SJSA1 (cell line): ENCODE results near the gene SLC23A2. TPM values are rescaled to one million over a fixed set of nuclear protein-coding genes. Genes with fewer than 3 reads are reported as not detected.

Experiments
- DNase-seq, 2 experiments: peaks; one replicate each; pipeline ENCODE4 v3.0.0-alpha.2; 2015 to 2020; ENCODE audit warnings: low spot score in 2 of 2, low read depth in 1 of 2
- H3K27ac ChIP-seq: fragments of 250-450 bp; sonication (Bioruptor Pico); 2 replicates; pipeline ENCODE4 v1.5.1; 2020; ENCODE audit warnings: mild to moderate bottlenecking, moderate library complexity
- H3K27me3 ChIP-seq: fragments of 250-450 bp; sonication (Bioruptor Pico); replicated peaks from 2 replicates; pipeline ENCODE4 v1.5.1; 2020; ENCODE audit warnings: mild to moderate bottlenecking, moderate library complexity
- H3K36me3 ChIP-seq: fragments of 250-450 bp; sonication (Bioruptor Pico); 2 replicates; pipeline ENCODE4 v1.5.1; 2020; ENCODE audit warnings: mild to moderate bottlenecking
- H3K4me1 ChIP-seq: fragments of 250-450 bp; sonication (Bioruptor Pico); replicated peaks from 2 replicates; pipeline ENCODE4 v1.6.1; 2021; ENCODE audit warnings: mild to moderate bottlenecking
- H3K4me3 ChIP-seq: fragments of 250-450 bp; sonication (Bioruptor Pico); 2 replicates; pipeline ENCODE4 v1.5.1; 2020; ENCODE audit warnings: mild to moderate bottlenecking
- H3K9me3 ChIP-seq: fragments of 250-450 bp; sonication (Bioruptor Pico); replicated peaks from 2 replicates; pipeline ENCODE4 v1.5.1; 2020; ENCODE audit warnings: mild to moderate bottlenecking
- total RNA-seq: library from RNA; depleted of rRNA; stranded (reverse); fragments of >200 nt; shearing (Covaris generic); gene quantifications from 2 replicates; pipeline ENCODE4 v1.2.3, GENCODE V29; 2014

The SLC23A2 gene
- total RNA-seq, 1 experiment from 2014 or later: 10.4 TPM

- Histone ChIP-seq H3K27me3 (peaks cover 3% of the 10 kb centered on the region), H3K36me3 (no peaks in the 10 kb centered on the region), H3K27ac (no peak overlapping the region), H3K9me3 (no peaks in the 10 kb centered on the region; the same call in 1 of the 2 replicates), H3K4me3 (no peak overlapping the region), H3K4me1 (0 out of 2 replicates have a peak, but pooled peaks cover 3% of the 10 kb centered on the region)
- DNase-seq: no peak
These were observed 165.8 kb downstream of the SLC23A2 start for GRCh38 chr20:4835244-4836177.

- Histone ChIP-seq H3K27ac (no peak overlapping the region), H3K9me3 (no peaks in the 10 kb centered on the region; the same call in 1 of the 2 replicates), H3K4me3 (no peak overlapping the region), H3K36me3 (no peaks in the 10 kb centered on the region), H3K27me3 (peaks cover 3% of the 10 kb centered on the region), H3K4me1 (0 out of 2 replicates have a peak, but pooled peaks cover 4% of the 10 kb centered on the region)
- no peak for DNase-seq
These were observed 168.1 kb downstream of the SLC23A2 start for GRCh38 chr20:4833074-4833728.

- no peaks in the 10 kb centered on the region for H3K36me3 ChIP-seq
- no peak overlapping the region for H3K4me3 ChIP-seq
- no peak overlapping the region for H3K27ac ChIP-seq
- no peaks in the 10 kb centered on the region; the same call in 1 of the 2 replicates for H3K9me3 ChIP-seq
- H3K4me1 ChIP-seq: 0 out of 2 replicates have a peak, but pooled peaks cover 4% of the 10 kb centered on the region
- no peak for DNase-seq
- peaks cover 3% of the 10 kb centered on the region for H3K27me3 ChIP-seq
These were observed 168.8 kb downstream of the SLC23A2 start for GRCh38 chr20:4832469-4832868.

- no peak overlapping the region for H3K4me3 ChIP-seq
- DNase-seq: no peak
- H3K9me3 ChIP-seq: no peaks in the 10 kb centered on the region; the same call in 1 of the 2 replicates
- no peak overlapping the region for H3K27ac ChIP-seq
- no peaks in the 10 kb centered on the region; the same call in none of the 2 replicates for H3K27me3 ChIP-seq
- H3K36me3 ChIP-seq: no peaks in the 10 kb centered on the region
- H3K4me1 ChIP-seq: 0 out of 2 replicates have a peak, but pooled peaks cover 4% of the 10 kb centered on the region
These were observed 170.6 kb downstream of the SLC23A2 start for GRCh38 chr20:4830696-4831095.

- Histone ChIP-seq H3K27ac (no peak overlapping the region), H3K9me3 (no peaks in the 10 kb centered on the region; the same call in 1 of the 2 replicates), H3K36me3 (no peaks in the 10 kb centered on the region), H3K4me1 (0 out of 2 replicates have a peak, but pooled peaks cover 4% of the 10 kb centered on the region), H3K4me3 (no peak overlapping the region), H3K27me3 (no peaks in the 10 kb centered on the region; the same call in none of the 2 replicates)
- no peak for DNase-seq
These were observed 171.1 kb downstream of the SLC23A2 start for GRCh38 chr20:4830259-4830658.

- Histone ChIP-seq H3K36me3 (no peaks in the 10 kb centered on the region), H3K4me1 (peaks cover 6% of the 10 kb centered on the region), H3K9me3 (no peaks in the 10 kb centered on the region; the same call in 1 of the 2 replicates), H3K4me3 (no peak overlapping the region), H3K27ac (no peak overlapping the region), H3K27me3 (no peaks in the 10 kb centered on the region; the same call in none of the 2 replicates)
- no peak for DNase-seq
These were observed 171.6 kb downstream of the SLC23A2 start for GRCh38 chr20:4829514-4830215.

GRCh38 chr20:4828830-4829513 lies 172.3 kb downstream of the SLC23A2 start:
- H3K27ac ChIP-seq: no peak overlapping the region
- no peaks in the 10 kb centered on the region; the same call in 1 of the 2 replicates for H3K9me3 ChIP-seq
- H3K27me3 ChIP-seq: no peaks in the 10 kb centered on the region; the same call in none of the 2 replicates
- H3K4me3 ChIP-seq: no peak overlapping the region
- H3K4me1 ChIP-seq: peaks cover 13% of the 10 kb centered on the region
- DNase-seq: no peak
- no peaks in the 10 kb centered on the region for H3K36me3 ChIP-seq

GRCh38 chr20:4821590-4821989 lies 179.7 kb downstream of the SLC23A2 start:
- no peak for DNase-seq
- H3K36me3 ChIP-seq: no peaks in the 10 kb centered on the region
- no peak overlapping the region for H3K27ac ChIP-seq
- no peaks in the 10 kb centered on the region for H3K9me3 ChIP-seq
- no peak overlapping the region for H3K4me3 ChIP-seq
- peaks cover 20% of the 10 kb centered on the region for H3K27me3 ChIP-seq
- peaks cover 26% of the 10 kb centered on the region for H3K4me1 ChIP-seq

GRCh38 chr20:4820806-4821518 lies 180.3 kb downstream of the SLC23A2 start:
- H3K9me3 ChIP-seq: no peaks in the 10 kb centered on the region
- H3K4me3 ChIP-seq: no peak overlapping the region
- no peaks in the 10 kb centered on the region for H3K36me3 ChIP-seq
- H3K4me1 ChIP-seq: peaks cover 26% of the 10 kb centered on the region
- H3K27ac ChIP-seq: no peak overlapping the region
- DNase-seq: no peak
- peaks cover 20% of the 10 kb centered on the region for H3K27me3 ChIP-seq

- Histone ChIP-seq H3K27me3 (peaks cover 20% of the 10 kb centered on the region), H3K4me3 (no peak overlapping the region), H3K36me3 (no peaks in the 10 kb centered on the region), H3K4me1 (peaks cover 26% of the 10 kb centered on the region), H3K27ac (no peak overlapping the region), H3K9me3 (no peaks in the 10 kb centered on the region)
- DNase-seq: no peak
These were observed 181.4 kb downstream of the SLC23A2 start for GRCh38 chr20:4819901-4820300.

GRCh38 chr20:4817230-4817671 lies 184.1 kb downstream of the SLC23A2 start:
- Histone ChIP-seq H3K36me3 (no peaks in the 10 kb centered on the region), H3K4me3 (no peak overlapping the region), H3K9me3 (no peaks in the 10 kb centered on the region), H3K27ac (no peak overlapping the region), H3K4me1 (peaks cover under 1% of the 10 kb centered on the region; the same call in 1 of the 2 replicates), H3K27me3 (peaks cover 10% of the 10 kb centered on the region)
- no peak for DNase-seq

- Histone ChIP-seq H3K4me3 (no peak overlapping the region), H3K27me3 (no peaks in the 10 kb centered on the region), H3K9me3 (no peaks in the 10 kb centered on the region), H3K27ac (no peak overlapping the region), H3K4me1 (no peaks in the 10 kb centered on the region), H3K36me3 (no peaks in the 10 kb centered on the region)
- no peak for DNase-seq
These were observed 185.7 kb downstream of the SLC23A2 start for GRCh38 chr20:4815628-4816027.
